Karpas-422 (cell line): ENCODE data around the gene CDPF1. TPM values are rescaled to one million over a fixed set of nuclear protein-coding genes. Genes with fewer than 3 reads are reported as not detected.

Source experiments
- DNase-seq: peaks from one replicate; pipeline ENCODE4 v3.0.0-alpha.2; 2015
- H2AFZ ChIP-seq: fragments of 200-600 bp; sonication (generic); 2 replicates; pipeline ENCODE4 v1.6.1; 2014; ENCODE audit warnings: antibody characterized with exemption, low read length, mixed read lengths
- H3K27ac ChIP-seq: fragments of 200-600 bp; sonication (generic); 2 replicates; pipeline ENCODE4 v1.5.1; 2014; ENCODE audit warnings: mild to moderate bottlenecking, low read length, moderate library complexity
- H3K27me3 ChIP-seq: fragments of 200-600 bp; sonication (generic); 2 replicates; pipeline ENCODE4 v1.6.1; 2014; ENCODE audit warnings: low read length, mixed read lengths
- H3K36me3 ChIP-seq: fragments of 200-600 bp; sonication (generic); 2 replicates; pipeline ENCODE4 v1.6.1; 2014; ENCODE audit warnings: low read length, mixed read lengths; ENCODE audit not compliant: insufficient read depth
- H3K4me1 ChIP-seq: fragments of 200-600 bp; sonication (generic); 2 replicates; pipeline ENCODE4 v1.6.1; 2014; ENCODE audit warnings: mild to moderate bottlenecking, low read length, mixed read lengths
- H3K4me2 ChIP-seq: fragments of 200-600 bp; sonication (generic); 2 replicates; pipeline ENCODE4 v1.6.1; 2014; ENCODE audit warnings: low read length, low read depth, mild to moderate bottlenecking; ENCODE audit not compliant: poor library complexity, severe bottlenecking
- H3K4me3 ChIP-seq: fragments of 200-600 bp; sonication (generic); 2 replicates; pipeline ENCODE4 v1.5.1; 2014; ENCODE audit warnings: mild to moderate bottlenecking, antibody characterized with exemption, low read length, mixed read lengths
- H3K79me2 ChIP-seq: fragments of 200-600 bp; sonication (generic); 2 replicates; pipeline ENCODE4 v1.6.1; 2014; ENCODE audit warnings: mild to moderate bottlenecking, low read length, mixed read lengths
- H3K9ac ChIP-seq: fragments of 200-600 bp; sonication (generic); 2 replicates; pipeline ENCODE4 v1.6.0; 2014; ENCODE audit warnings: low read length
- H3K9me2 ChIP-seq: fragments of 200-600 bp; sonication (generic), shearing (Covaris generic); replicated peaks from 2 replicates; pipeline ENCODE4 v1.6.0; 2014; ENCODE audit warnings: mild to moderate bottlenecking, low read length, moderate library complexity; ENCODE audit not compliant: insufficient read depth
- H3K9me3 ChIP-seq: fragments of 300-700, 200-600 bp; sonication (generic); 2 replicates; pipeline ENCODE4 v1.6.1; 2014; ENCODE audit warnings: low read length, mixed read lengths
- H4K20me1 ChIP-seq: fragments of 200-600 bp; sonication (generic); 2 replicates; pipeline ENCODE4 v1.6.1; 2014; ENCODE audit warnings: mild to moderate bottlenecking, antibody characterized with exemption, low read length, low read depth; ENCODE audit not compliant: insufficient read depth
- total RNA-seq: library from RNA; depleted of rRNA; stranded (reverse); fragments of >200 nt; shearing (Covaris generic); gene quantifications from 2 replicates; pipeline ENCODE4 v1.2.3, GENCODE V29; 2014; ENCODE audit warnings: low replicate concordance

CDPF1 gene
- total RNA-seq, 1 experiment from 2014 or later = 9.8 TPM

- no peak overlapping the region for H3K4me2 ChIP-seq
- peaks cover 12% of the 10 kb centered on the region for H3K36me3 ChIP-seq
- no peak overlapping the region for H2AFZ ChIP-seq
These were observed 25.5 kb upstream of the CDPF1 start for GRCh38 chr22:46275455-46276122.

GRCh38 chr22:46274381-46274780 lies 24.3 kb upstream of the CDPF1 start:
- Histone ChIP-seq H4K20me1 (no peaks in the 10 kb centered on the region), H3K4me1 (no peaks in the 10 kb centered on the region), H3K27ac (no peak overlapping the region), H3K27me3 (no peaks in the 10 kb centered on the region), H3K9ac (no peak overlapping the region), H3K79me2 (no peaks in the 10 kb centered on the region), H3K4me3 (no peak overlapping the region), H3K9me3 (no peaks in the 10 kb centered on the region), H3K36me3 (peaks cover 12% of the 10 kb centered on the region), H2AFZ (no peak overlapping the region), H3K9me2 (no peaks in the 10 kb centered on the region), H3K4me2 (no peak overlapping the region)
- DNase-seq = no peak

More at GRCh38 chr22:46275455-46276122, 25.5 kb upstream of the CDPF1 start:
- no peak overlapping the region for H3K9ac ChIP-seq
- H3K79me2 ChIP-seq = no peaks in the 10 kb centered on the region
- no peaks in the 10 kb centered on the region for H3K9me3 ChIP-seq
- no peaks in the 10 kb centered on the region for H3K27me3 ChIP-seq
- DNase-seq = no peak
- H3K4me1 ChIP-seq = no peaks in the 10 kb centered on the region
- H3K27ac ChIP-seq = no peak overlapping the region
- no peak overlapping the region for H3K4me3 ChIP-seq
- no peaks in the 10 kb centered on the region for H3K9me2 ChIP-seq
- H4K20me1 ChIP-seq = no peaks in the 10 kb centered on the region

- Histone ChIP-seq H3K79me2 (peaks cover 5% of the 10 kb centered on the region; the same call in 1 of the 2 replicates), H3K27me3 (no peaks in the 10 kb centered on the region), H3K9me2 (no peaks in the 10 kb centered on the region), H2AFZ (no peak overlapping the region), H3K9ac (no peak overlapping the region), H3K4me1 (peaks cover 4% of the 10 kb centered on the region), H3K4me3 (no peak overlapping the region), H3K36me3 (peaks cover 12% of the 10 kb centered on the region), H3K4me2 (no peak overlapping the region), H4K20me1 (no peaks in the 10 kb centered on the region), H3K9me3 (no peaks in the 10 kb centered on the region), H3K27ac (no peak overlapping the region)
- DNase-seq = no peak
These were observed 23.5 kb upstream of the CDPF1 start for GRCh38 chr22:46273432-46274148.

GRCh38 chr22:46272762-46273431 lies 22.8 kb upstream of the CDPF1 start:
- H3K27me3 ChIP-seq = no peaks in the 10 kb centered on the region
- H3K27ac ChIP-seq = no peak overlapping the region
- no peak overlapping the region for H3K4me3 ChIP-seq
- H4K20me1 ChIP-seq = no peaks in the 10 kb centered on the region
- H3K36me3 ChIP-seq = peaks cover 12% of the 10 kb centered on the region
- peaks cover 11% of the 10 kb centered on the region for H3K79me2 ChIP-seq
- peaks cover 8% of the 10 kb centered on the region for H3K4me1 ChIP-seq
- no peak for DNase-seq
- no peaks in the 10 kb centered on the region for H3K9me2 ChIP-seq
- no peak overlapping the region for H2AFZ ChIP-seq
- H3K9me3 ChIP-seq = no peaks in the 10 kb centered on the region
- H3K9ac ChIP-seq = no peak overlapping the region
- no peak overlapping the region for H3K4me2 ChIP-seq

- Histone ChIP-seq H3K4me2 (no peak overlapping the region), H3K9me2 (no peaks in the 10 kb centered on the region), H4K20me1 (no peaks in the 10 kb centered on the region), H3K9me3 (no peaks in the 10 kb centered on the region), H2AFZ (no peak overlapping the region), H3K4me1 (peaks cover 11% of the 10 kb centered on the region), H3K4me3 (no peak overlapping the region), H3K27ac (no peak overlapping the region), H3K79me2 (peaks cover 11% of the 10 kb centered on the region), H3K36me3 (peaks cover 12% of the 10 kb centered on the region), H3K9ac (no peak overlapping the region), H3K27me3 (no peaks in the 10 kb centered on the region)
- no peak for DNase-seq
These were observed 22.1 kb upstream of the CDPF1 start for GRCh38 chr22:46272196-46272595.

- no peak overlapping the region for H3K4me2 ChIP-seq
These were observed 19.5 kb upstream of the CDPF1 start for GRCh38 chr22:46269564-46269963.

GRCh38 chr22:46267431-46268279 lies 17.6 kb upstream of the CDPF1 start, which contains the start of gene TTC38:
Gene TTC38 (plus strand): TSS chr22:46268008. CDS start chr22:46268040, 32 bp downstream.
- H3K9me2 ChIP-seq = no peaks in the 10 kb centered on the region
- no peaks in the 10 kb centered on the region for H3K36me3 ChIP-seq
- peak within 1 kb of the TSS; percentile 82 for H3K9ac ChIP-seq
- DNase-seq = peak; percentile 82
- peaks cover 11% of the 10 kb centered on the region for H3K79me2 ChIP-seq
- peaks cover 17% of the 10 kb centered on the region for H3K4me1 ChIP-seq
- H3K4me3 ChIP-seq = peak within 1 kb of the TSS; percentile 78
- no peaks in the 10 kb centered on the region for H3K27me3 ChIP-seq
- no peak within 1 kb of the TSS for H3K27ac ChIP-seq
- peak within 1 kb of the TSS; percentile 81 for H3K4me2 ChIP-seq
- peak within 1 kb of the TSS; percentile 91 for H2AFZ ChIP-seq
- no peaks in the 10 kb centered on the region for H3K9me3 ChIP-seq
- H4K20me1 ChIP-seq = no peaks in the 10 kb centered on the region

More at GRCh38 chr22:46269564-46269963, 19.5 kb upstream of the CDPF1 start:
- Histone ChIP-seq H3K4me1 (peaks cover 14% of the 10 kb centered on the region), H3K9me3 (no peaks in the 10 kb centered on the region), H3K9me2 (no peaks in the 10 kb centered on the region), H3K9ac (no peak overlapping the region), H3K27ac (no peak overlapping the region), H2AFZ (no peak overlapping the region), H3K27me3 (no peaks in the 10 kb centered on the region), H3K79me2 (peaks cover 11% of the 10 kb centered on the region), H3K4me3 (no peak overlapping the region), H4K20me1 (no peaks in the 10 kb centered on the region), H3K36me3 (no peaks in the 10 kb centered on the region; the same call in 1 of the 2 replicates)
- DNase-seq = no peak
